Glomerular visceral epithelial cell (primary cell): Measurements from ENCODE around the gene PDE6H.

Experiments
- DNase-seq: peaks from one replicate; pipeline ENCODE4 v3.0.0-alpha.2; 2016; ENCODE audit errors: extremely low spot score

PDE6H gene

GRCh38 chr12:14974633-14975032, 1.8 kb downstream of the PDE6H start:
- DNase-seq = no peak

- no peak for DNase-seq
Measured at GRCh38 chr12:14975457-14975856, 2.6 kb downstream of the PDE6H start.

DNA sequence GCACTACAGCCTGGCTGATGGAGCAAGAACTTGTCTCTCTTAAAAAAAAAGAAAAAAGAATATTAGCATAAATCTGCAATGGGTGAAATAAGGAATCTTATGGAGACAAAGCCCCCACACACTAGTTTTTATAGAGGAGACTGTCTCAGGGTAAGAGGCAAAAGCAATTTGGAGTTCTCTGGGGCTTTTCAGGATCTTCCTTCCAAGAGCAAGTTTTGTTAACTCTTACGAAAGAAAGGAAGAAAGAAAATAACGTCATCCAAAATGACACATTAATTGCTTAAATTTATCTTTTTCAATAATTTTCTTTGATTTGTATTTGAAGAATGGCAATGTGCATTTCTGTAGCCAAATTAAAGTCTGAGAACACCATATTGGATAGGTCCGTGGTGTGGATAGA, 3.8 kb downstream of the PDE6H start:
- no peak for DNase-seq

DNA sequence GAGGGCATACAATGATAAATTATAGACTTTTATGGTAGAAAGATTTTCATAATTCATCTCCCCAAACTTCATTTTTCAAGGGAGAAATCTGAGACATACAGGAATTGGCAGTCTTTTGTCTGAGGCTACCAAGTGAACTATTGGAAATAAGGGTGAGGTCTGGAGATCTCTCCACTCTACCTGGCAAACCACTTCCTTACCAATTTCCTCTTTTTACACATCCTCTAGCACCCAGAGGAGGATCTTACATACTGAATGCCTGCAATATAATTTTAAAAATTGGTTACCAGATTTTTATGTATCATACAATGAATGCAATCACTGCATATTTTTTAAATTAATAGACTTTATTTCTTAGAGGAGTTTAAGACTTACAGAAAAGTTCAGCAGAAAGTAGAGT, 6.6 kb downstream of the PDE6H start:
- no peak for DNase-seq

DNA sequence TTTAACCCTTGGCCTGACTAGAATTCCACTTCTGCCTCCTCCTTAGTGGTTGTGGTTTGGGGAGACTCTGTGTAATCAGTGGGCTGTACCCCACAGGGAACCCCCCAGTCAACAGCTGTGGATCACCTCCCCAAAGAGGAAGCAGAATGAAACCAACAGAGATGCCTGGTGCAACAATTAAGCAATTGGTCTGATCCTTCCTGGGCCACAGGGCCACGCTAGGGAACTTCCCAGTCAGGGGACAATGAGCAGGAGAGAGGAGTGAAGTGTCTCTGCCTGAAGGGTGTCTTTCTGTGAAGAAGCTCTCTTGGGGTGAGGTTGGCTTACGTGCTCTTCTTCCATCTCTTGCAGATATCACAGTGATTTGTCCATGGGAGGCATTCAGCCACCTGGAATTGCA, 8.2 kb downstream of the PDE6H start:
- no peak for DNase-seq

- DNase-seq = no peak
Measured at GRCh38 chr12:14982562-14982961, 9.7 kb downstream of the PDE6H start.

DNA sequence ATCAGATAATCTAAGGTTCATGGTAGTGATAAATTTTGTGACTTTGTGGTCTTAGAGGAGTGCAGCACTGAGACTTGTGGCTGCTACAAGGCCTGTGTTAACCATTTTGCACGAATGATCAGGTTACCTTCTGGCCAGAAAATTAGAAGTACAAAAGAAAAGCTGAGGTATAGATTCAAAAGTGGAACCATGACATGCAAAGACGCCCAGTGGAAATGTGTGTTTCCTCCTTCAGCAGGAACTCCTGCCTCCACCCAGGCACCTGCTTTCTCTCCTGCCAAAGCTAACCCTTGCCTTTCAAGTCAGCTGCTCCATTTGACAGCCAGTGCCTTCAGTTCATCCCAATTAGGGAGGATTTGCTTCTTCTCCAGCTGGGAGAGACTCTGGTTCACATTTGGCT, 10.1 kb downstream of the PDE6H start:
- no peak for DNase-seq

GRCh38 chr12:14984036-14984435, 11.2 kb downstream of the PDE6H start:
- DNase-seq = no peak

DNA sequence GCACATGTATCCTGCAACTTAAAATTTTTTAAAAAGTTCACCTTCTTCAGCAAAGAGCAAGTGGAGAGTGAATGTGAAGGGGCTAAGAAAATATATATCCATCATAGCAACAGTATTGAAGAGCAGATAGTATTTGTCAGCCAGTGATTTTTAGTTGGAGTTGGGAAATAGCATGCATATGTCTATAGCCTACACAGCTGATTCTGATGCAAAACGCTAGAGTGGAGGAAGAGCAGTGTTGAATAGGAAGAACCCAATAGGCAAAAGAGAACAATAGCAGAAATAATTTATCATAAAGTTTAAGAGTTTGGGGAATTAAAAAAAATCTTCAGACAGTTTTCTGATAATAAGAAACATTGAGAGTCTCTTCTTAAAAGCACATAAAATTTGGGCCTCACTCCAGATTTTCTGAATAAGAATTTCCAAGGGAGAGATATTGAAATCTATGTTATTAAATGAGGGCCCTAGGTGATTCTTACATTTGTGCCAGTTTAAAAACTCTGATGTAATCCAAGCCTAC, 12.0 kb downstream of the PDE6H start:
- no peak for DNase-seq

GRCh38 chr12:14986449-14986848, 13.6 kb downstream of the PDE6H start:
- no peak for DNase-seq

- no peak for DNase-seq
Measured at GRCh38 chr12:14988035-14988434, 15.2 kb downstream of the PDE6H start.

GRCh38 chr12:14989790-14990189, 16.9 kb downstream of the PDE6H start:
- no peak for DNase-seq

- no peak for DNase-seq
Measured at GRCh38 chr12:14991069-14991468, 18.2 kb downstream of the PDE6H start.

GRCh38 chr12:14992673-14993072, 19.8 kb downstream of the PDE6H start:
- DNase-seq = no peak

- no peak for DNase-seq
Measured at GRCh38 chr12:14993117-14993516, 20.3 kb downstream of the PDE6H start.

GRCh38 chr12:14993537-14994266, 20.9 kb downstream of the PDE6H start:
- peak; percentile 5 for DNase-seq

GRCh38 chr12:14994610-14995009, 21.8 kb downstream of the PDE6H start:
- DNase-seq = no peak

- DNase-seq = peak; percentile 41
Measured at GRCh38 chr12:14995583-14996425, 23.0 kb downstream of the PDE6H start.

GRCh38 chr12:14997998-14998397, 25.2 kb downstream of the PDE6H start:
- DNase-seq = no peak

DNA sequence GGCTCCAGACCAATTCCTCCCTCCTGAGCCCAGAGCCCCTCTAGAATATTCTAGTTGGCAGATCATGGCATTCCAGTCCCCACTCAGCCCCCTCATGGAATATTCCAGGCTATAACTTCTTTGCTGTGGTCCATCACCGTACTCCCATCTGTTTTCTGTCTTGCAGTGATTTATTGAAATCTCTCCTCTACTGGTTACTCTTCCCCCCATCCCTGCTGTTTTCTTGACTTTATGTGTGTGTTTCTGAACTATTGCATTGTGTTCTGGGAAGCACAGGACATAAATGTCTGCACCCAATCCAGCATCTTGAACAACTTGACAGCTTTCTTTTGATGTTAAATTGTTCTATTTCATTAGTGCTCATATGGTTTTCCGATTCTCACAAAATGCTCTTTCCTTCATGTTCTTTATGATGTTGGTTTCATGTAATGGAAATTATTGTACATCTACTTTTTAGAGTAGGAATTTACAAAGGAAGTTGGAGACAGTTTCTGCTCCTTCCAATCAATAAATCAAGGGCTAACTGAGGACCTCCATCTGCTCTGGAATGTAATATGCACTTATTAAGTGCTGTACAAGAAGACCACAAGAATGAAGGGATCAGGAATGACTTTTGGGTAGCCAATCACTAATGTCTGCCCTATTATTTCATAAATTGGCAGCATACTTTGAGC, 26.3 kb downstream of the PDE6H start:
- no peak for DNase-seq

DNA sequence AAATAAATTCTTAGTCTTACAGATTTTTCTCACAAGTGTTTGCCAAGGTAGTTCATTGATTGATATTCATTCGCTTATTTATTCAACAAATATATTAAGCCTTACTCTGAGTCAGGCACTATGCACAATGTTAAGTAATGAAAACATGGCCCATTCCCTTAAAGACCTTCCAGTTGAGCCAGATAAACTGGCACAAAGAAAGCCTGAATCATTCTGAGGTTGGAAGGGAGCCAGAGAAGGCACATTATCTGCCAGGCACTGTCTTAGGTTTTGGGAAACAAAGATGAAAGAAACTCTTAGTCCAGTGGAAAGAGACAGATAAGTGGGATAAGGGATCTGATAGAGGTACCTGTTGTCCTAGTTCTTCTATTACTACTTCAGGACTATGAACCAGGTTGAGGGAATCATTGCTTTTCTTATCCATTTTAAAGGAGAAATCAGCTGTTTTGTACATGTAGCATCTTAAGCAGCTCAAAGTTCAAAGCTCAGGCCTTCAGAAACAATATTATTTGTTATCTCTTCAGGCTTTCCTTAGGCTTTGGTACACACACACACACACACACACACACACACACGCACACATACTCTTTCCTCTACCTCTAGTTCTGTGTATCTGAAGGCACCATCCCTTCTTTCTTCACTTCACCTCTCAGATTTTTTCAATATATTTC, 27.0 kb downstream of the PDE6H start:
- no peak for DNase-seq

DNA sequence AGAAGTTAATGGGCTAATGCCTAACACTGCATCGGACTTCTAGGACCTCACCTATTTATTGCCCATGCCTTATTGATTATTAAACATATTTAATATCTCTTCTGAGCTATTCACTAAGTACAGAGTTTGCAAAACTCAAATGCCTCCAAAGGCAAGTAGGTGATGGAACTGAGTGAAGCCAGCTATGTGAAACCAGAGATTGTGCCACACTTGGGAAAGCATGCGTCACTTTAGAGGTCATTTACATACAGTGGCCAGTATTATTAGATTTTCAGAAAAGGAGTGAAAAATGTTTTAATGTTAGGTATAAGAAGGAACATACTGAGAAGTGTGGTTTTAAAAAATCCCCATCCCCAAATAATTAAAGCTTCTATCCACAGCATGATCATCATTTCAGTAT, 27.7 kb downstream of the PDE6H start:
- DNase-seq = no peak
